Measurements from ENCODE around the gene PDE4D.

GRCh38 chr5:59471463-59471862, 422.1 kb downstream of the PDE4D start:
- no peak for TF ChIP-seq CTCF (IDR thresholded peaks at IDR 0.05)
- TF ChIP-seq POLR2A (IDR thresholded peaks at IDR 0.05), result no peak
